ENCODE measurements around the gene PLTP. TPM values are rescaled to one million over a fixed set of nuclear protein-coding genes. Genes with fewer than 3 reads are reported as not detected.
A peak's percentile ranks its signal among the peaks of the same experiment; 100 is the strongest.

PLTP gene, protein sequence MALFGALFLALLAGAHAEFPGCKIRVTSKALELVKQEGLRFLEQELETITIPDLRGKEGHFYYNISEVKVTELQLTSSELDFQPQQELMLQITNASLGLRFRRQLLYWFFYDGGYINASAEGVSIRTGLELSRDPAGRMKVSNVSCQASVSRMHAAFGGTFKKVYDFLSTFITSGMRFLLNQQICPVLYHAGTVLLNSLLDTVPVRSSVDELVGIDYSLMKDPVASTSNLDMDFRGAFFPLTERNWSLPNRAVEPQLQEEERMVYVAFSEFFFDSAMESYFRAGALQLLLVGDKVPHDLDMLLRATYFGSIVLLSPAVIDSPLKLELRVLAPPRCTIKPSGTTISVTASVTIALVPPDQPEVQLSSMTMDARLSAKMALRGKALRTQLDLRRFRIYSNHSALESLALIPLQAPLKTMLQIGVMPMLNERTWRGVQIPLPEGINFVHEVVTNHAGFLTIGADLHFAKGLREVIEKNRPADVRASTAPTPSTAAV
- total RNA-seq = 100 to 1,000 TPM in 3 of 4 donors, 10 to 100 TPM in 1; 45.6 to 456 (median 177) TPM

DNA sequence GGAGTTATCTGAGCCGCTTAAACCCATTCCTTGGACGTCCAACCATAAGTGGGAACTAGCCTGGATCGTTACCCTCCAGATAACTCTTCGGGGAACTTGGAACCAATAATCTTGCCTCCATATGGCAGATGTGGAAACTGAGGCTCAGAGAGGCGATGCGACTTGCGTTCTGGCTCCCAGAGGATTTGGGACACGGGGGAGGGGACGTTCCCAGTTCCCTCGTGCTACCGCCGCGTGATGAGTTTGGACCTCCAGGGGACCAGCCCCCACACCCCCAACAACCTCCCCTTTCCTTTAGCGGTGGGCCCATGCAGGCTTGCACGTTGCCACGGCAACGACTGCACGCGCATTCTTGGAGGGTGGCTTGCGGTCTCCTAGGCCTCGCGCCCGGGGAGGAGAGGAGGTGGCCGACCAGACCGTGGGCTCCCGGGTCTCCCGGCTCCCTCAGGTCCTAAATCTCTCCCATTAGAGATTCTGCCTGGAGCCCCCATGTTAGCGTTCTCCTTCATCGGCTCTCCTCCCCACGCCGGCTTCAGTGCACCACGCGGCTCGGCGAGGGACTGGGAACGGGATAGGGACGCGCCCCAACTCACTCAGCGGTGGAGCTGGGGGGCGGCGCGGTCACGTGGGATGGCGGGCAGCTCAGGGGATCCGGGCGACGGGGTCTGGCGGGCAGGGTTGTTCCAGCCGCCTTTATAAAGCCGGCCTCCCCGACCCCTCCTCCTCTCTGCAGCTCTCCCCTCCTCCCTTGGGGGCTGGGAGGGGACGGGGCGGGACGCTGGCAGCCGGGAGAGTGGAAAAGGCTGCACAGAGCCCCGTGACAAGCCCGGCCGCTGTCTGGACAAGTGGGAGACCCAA, at the start of gene PLTP:
Gene PLTP (minus strand): TSS at position 670 of the 858 bp plus-strand sequence. CDS start 703 bp downstream, outside the sequence.
- Histone ChIP-seq H3K27me3 (peaks cover 23% of the 10 kb centered on the region), H3K9me3 (no peaks in the 10 kb centered on the region), H3K36me3 (peaks cover 0 to 6% of the 10 kb centered on the region in 2 donors), H3K4me3 (peak within 1 kb of the TSS; percentile 34 to 60), H3K27ac (peak within 1 kb of the TSS; percentile 2 to 89 (median 85)), H3K4me1 (peaks cover 0 to 23% (median 5%) of the 10 kb centered on the region in 3 donors)
- TF ChIP-seq POLR2AphosphoS5 (IDR thresholded peaks at IDR 0.05) = peak; percentile 56
- TF ChIP-seq, protein P1, sequence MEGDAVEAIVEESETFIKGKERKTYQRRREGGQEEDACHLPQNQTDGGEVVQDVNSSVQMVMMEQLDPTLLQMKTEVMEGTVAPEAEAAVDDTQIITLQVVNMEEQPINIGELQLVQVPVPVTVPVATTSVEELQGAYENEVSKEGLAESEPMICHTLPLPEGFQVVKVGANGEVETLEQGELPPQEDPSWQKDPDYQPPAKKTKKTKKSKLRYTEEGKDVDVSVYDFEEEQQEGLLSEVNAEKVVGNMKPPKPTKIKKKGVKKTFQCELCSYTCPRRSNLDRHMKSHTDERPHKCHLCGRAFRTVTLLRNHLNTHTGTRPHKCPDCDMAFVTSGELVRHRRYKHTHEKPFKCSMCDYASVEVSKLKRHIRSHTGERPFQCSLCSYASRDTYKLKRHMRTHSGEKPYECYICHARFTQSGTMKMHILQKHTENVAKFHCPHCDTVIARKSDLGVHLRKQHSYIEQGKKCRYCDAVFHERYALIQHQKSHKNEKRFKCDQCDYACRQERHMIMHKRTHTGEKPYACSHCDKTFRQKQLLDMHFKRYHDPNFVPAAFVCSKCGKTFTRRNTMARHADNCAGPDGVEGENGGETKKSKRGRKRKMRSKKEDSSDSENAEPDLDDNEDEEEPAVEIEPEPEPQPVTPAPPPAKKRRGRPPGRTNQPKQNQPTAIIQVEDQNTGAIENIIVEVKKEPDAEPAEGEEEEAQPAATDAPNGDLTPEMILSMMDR (IDR thresholded peaks at IDR 0.05) = no peak
- TF ChIP-seq POLR2A (IDR thresholded peaks at IDR 0.05) = peak; percentile 68 to 88
- TF ChIP-seq EP300 (IDR thresholded peaks at IDR 0.05) = no peak
- peak; percentile 35 for ATAC-seq
- WGBS, 2 donors (ENCODE audit: low coverage in 1 of 2) = 0 to 1% methylated on average over 4 to 13 of the region's 58 CpGs

DNA sequence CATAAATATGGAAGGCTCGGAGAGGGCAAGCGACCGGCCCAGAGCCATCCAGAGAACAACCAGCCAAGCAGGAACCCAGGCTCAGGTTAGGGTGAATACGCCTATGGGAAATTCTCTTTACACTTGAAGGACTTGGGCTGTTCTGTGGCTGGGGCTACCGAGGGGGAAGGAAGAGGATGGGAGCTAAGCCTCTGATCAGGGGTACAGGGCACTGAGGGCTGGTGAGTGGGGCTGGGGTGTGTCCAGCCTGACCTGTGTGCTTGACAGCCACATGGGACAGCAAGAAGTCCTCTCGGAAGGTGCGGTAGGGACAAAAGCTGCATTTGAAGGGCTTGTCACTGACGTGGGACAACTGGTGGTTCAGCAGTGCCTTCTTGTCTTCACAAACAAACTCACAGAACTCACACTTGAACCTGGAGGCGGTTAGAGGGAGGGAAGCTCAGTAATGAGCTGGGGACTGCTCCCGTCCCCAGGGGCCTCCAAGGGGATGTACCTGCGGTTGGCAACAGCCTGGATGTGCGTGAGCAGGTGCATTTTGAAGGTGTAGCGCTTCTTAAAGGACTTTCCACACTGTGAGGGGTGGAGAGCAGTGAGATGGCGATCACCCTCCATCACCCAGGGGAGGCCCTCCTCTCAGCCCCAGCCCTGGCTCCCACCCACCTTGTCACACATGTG, 48.1 kb upstream of the PLTP start:
- no peak overlapping the region for H3K27ac ChIP-seq
- no peaks in the 10 kb centered on the region for H3K4me1 ChIP-seq
- no peak for TF ChIP-seq EP300 (IDR thresholded peaks at IDR 0.05)
- no peak for TF ChIP-seq POLR2A (IDR thresholded peaks at IDR 0.05)
- TF ChIP-seq, protein P1 (IDR thresholded peaks at IDR 0.05) = no peak
- TF ChIP-seq POLR2AphosphoS5 (IDR thresholded peaks at IDR 0.05) = no peak
- ATAC-seq = no peak
- WGBS, 2 donors (ENCODE audit: low coverage in 1 of 2) = 81 to 88% methylated on average over 2 to 8 of the region's 14 CpGs
- H3K27me3 ChIP-seq = no peaks in the 10 kb centered on the region
- peaks cover 0 to 99% of the 10 kb centered on the region in 2 donors for H3K36me3 ChIP-seq
- no peak overlapping the region for H3K4me3 ChIP-seq
- H3K9me3 ChIP-seq = no peaks in the 10 kb centered on the region

DNA sequence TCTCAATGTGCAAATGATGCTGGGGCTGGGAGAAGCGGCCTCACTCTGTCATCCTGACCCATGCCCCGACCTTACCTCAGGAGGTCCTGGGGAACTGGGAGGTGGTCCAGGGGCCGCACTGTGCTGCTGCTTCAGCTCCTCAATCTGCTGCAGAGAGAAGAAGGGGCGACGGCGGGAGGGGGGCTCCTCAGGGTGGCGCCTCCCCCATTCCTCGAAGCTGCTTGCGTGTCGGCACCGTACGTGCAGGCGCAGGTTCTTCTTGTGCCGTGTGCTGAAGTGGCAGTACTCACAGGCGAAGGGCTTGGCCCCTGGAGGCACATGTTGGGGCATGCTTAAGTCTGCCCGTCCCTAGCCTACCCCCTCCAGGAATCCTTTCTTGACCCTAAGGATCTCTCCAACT, 47.2 kb upstream of the PLTP start:
- H3K36me3 ChIP-seq = peaks cover 0 to 89% of the 10 kb centered on the region in 2 donors
- no peaks in the 10 kb centered on the region for H3K9me3 ChIP-seq
- ATAC-seq = no peak
- no peak for TF ChIP-seq EP300 (IDR thresholded peaks at IDR 0.05)
- TF ChIP-seq, protein P1 (IDR thresholded peaks at IDR 0.05) = no peak
- TF ChIP-seq POLR2AphosphoS5 (IDR thresholded peaks at IDR 0.05) = no peak
- no peak for TF ChIP-seq POLR2A (IDR thresholded peaks at IDR 0.05)
- H3K4me1 ChIP-seq = no peaks in the 10 kb centered on the region
- 76 to 93% methylated on average over 5 to 7 of the region's 16 CpGs for WGBS, 2 donors (ENCODE audit: low coverage in 1 of 2)
- H3K4me3 ChIP-seq = no peak overlapping the region
- H3K27me3 ChIP-seq = no peaks in the 10 kb centered on the region
- H3K27ac ChIP-seq = no peak overlapping the region

DNA sequence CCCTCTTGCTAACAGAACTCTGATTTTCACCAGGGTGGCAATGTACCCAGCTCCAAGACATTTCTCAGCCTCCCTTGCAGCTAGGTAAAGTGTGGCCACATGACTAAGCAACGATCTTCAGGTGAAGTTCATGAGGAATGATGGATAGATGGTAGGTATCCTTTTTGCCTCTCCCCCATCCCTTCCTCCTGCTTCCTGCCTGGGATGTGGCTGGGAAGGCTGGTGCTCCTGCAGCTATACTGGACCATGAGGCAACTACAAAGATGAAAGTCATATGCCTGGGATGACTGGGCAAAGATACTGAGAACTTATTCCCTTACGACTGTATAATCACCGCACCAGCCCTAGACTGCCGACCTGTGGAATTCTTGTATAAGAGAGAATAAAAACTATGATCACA, 46.6 kb upstream of the PLTP start:
- H3K4me3 ChIP-seq = no peak overlapping the region
- no peak for TF ChIP-seq POLR2AphosphoS5 (IDR thresholded peaks at IDR 0.05)
- no peak for TF ChIP-seq POLR2A (IDR thresholded peaks at IDR 0.05)
- no peak for TF ChIP-seq EP300 (IDR thresholded peaks at IDR 0.05)
- TF ChIP-seq, protein P1 (IDR thresholded peaks at IDR 0.05) = no peak
- ATAC-seq = no peak
- H3K27me3 ChIP-seq = no peaks in the 10 kb centered on the region
- no peak overlapping the region for H3K27ac ChIP-seq
- H3K4me1 ChIP-seq = no peaks in the 10 kb centered on the region
- H3K9me3 ChIP-seq = no peaks in the 10 kb centered on the region
- peaks cover 0 to 88% of the 10 kb centered on the region in 2 donors for H3K36me3 ChIP-seq
- WGBS, 2 donors (ENCODE audit: low coverage in 1 of 2) = 100% methylated on average over 2 of the region's 4 CpGs

All from gastroesophageal sphincter (tissue), 4 donors.